H54 (cell line): ENCODE measurements around the gene MRGPRD.

Source experiments
- DNase-seq: peaks from one replicate; pipeline ENCODE4 v3.0.0; 2011; ENCODE audit warnings: low spot score, mixed read lengths; ENCODE audit not compliant: insufficient read length
- FAIRE-seq: peaks from 3 replicates; lab custom pipeline; 2011; peaks lifted over from hg19 to GRCh38; lab: Jason Lieb, UNC
- POLR2A ChIP-seq: IDR thresholded peaks from 2 replicates; pipeline ENCODE4 v1.6.1; 2011; ENCODE audit warnings: low read depth, mild to moderate bottlenecking, low read length

MRGPRD gene

DNA sequence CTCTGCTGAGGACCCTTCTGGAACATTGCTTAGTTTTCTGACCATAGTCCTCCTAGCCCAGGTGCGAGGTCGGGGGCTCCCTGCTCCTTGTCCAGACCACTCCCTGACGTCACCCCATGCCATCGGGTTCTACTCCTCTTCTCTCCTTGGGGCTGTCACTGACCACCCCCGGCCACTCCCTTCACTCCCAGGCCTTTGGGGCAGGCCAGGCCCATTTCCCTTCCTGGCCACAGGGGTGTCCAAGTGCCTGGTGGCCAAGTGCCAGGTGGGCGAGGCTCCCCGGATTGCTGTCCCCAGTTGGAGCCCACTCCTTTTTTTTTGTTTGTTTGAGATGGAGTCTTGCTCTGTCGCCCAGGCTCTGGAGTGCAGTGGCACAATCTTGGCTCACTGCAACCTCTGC, 19.5 kb downstream of the MRGPRD start:
- DNase-seq (no peak), FAIRE-seq (no peak)
- TF ChIP-seq POLR2A, result no peak

GRCh38 chr11:68960294-68961071, 20.3 kb downstream of the MRGPRD start:
- DNase-seq (no peak), FAIRE-seq (no peak)
- no peak for TF ChIP-seq POLR2A

DNA sequence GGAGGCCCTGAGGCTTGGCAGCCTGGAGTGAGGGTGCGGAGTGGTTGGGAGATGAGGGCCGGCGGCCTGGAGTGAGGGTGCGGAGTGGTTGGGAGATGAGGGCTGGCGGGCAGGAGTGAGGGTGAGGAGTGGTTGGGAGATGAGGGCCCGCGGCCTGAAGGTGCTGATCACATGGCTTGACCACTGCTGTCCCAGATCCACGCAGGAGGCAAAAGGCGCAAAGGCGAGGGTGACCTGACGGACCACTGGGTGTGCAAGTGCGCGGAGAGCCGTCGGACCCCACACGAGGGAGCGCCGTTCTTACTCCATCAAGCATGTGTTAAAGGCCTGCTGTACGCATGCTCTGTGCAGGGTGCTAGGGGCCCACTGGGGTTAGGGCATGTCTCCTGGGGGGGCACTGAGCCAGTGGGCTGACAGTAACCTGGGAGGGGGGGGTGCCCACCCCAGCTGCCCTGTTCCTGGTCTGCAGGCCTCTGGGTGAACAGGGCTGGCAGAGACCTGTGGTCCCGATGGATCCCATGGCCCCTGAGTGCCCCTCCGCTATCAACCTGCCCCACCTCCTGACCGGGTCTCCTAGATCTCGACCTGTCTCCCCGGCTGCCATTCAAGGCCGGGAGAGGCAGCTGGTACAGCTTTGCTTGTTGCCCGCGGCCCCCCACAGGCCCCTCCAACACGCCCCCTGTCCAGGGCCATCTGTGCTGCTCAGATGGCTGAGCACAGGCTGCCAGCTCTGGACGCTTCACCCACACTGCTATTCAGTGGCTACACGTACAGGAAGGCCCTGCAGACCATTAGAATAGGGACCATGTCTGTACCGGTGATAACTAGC, 21.1 kb downstream of the MRGPRD start:
- DNase-seq, result no peak
- FAIRE-seq, result no peak
- no peak for TF ChIP-seq POLR2A

DNA sequence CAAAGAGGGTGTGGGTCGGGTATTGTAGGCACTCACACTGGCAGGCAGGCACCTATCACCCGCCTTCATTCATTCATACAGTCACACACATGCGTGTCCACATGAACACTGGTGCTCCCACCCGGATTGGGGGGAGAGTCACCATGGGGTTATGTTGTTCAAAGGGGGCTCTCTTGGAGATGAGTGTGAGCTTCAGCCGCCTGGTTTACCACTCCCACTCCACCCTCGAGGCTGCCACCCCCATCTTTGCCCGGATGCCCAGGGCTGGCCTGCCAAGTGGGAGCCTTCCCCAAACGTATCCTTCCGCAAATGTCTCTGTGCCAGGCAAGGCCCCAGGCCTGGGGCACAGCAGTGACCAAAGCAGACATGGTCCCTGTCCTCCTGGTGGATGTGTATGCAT, 22.6 kb downstream of the MRGPRD start:
- DNase-seq (no peak), FAIRE-seq (no peak)
- no peak for TF ChIP-seq POLR2A

DNA sequence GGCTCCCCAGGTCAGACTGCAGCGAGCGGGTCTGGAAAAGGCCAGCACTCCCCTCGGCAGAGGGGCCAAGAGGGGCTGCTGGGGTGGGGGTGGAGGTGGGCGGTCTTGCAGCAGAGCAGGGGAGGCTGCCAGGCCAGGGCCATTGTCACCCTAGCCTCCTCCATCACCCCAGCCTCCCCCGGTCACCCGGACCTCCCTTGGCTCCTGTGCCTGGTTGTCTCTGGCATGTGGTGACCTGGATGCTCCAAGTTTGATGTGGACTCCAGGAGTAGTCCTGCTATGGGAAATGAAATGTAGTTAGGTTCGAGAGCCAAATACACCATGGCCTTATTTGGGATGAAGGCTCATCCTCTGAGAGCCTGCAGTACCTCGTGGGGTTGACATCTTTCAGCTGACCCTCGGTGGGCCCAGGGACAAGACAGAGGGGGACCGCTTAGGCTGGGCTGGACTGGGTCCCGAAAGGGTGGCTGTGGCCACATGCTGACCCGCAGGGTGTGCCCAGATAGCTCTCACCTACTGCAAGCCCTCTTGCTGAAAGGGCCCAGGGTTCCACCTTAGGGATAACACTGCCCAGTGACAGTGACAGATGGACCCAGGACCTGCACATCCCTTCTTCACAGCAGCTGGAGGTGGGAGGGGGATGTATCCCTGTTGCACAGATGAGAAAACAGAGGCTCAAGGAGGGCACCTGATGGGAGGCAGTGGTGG, 24.1 kb downstream of the MRGPRD start:
- FAIRE-seq (no peak), DNase-seq (no peak)
- no peak for TF ChIP-seq POLR2A

DNA sequence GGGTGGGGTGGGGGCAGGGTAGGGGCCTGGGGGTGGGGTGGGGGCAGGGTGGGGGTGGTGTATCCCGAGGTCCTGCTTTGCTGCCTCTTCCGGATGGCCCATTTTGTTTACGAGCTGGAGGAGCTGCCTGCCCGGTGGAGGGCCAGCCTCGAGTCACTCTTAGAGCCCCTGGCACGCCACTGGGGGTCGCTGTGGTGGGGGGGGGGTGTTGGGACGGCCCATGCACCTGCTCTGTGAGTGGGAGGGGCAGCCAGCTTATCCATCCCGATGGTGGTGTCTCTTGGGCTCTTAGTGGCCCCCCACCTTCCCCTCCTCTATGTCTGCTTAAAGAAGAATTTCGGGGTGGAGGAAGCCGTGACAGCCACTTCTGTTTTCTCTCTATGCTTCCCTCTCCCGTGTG, 24.6 kb downstream of the MRGPRD start:
- TF ChIP-seq POLR2A, result no peak
- FAIRE-seq, result no peak
- DNase-seq, result no peak

DNA sequence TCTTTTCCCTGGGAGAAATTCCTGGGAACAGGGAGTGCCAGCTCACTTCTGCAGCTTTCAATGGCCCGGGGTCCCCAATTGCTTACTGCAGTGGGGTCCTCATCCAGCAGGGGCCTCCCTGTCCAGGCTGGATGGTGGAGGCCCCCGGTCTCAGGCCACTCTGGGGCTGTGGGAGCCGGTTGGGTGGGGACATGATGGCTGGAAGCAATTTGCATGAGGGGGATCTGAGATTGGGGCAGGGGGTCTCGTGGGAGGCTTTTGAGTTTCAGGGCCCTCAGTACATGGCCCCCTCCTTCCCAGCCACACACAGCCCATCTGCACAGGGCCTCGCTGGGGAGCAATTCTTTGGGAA, 25.2 kb downstream of the MRGPRD start:
- TF ChIP-seq POLR2A, result no peak
- FAIRE-seq, result no peak
- DNase-seq, result no peak

DNA sequence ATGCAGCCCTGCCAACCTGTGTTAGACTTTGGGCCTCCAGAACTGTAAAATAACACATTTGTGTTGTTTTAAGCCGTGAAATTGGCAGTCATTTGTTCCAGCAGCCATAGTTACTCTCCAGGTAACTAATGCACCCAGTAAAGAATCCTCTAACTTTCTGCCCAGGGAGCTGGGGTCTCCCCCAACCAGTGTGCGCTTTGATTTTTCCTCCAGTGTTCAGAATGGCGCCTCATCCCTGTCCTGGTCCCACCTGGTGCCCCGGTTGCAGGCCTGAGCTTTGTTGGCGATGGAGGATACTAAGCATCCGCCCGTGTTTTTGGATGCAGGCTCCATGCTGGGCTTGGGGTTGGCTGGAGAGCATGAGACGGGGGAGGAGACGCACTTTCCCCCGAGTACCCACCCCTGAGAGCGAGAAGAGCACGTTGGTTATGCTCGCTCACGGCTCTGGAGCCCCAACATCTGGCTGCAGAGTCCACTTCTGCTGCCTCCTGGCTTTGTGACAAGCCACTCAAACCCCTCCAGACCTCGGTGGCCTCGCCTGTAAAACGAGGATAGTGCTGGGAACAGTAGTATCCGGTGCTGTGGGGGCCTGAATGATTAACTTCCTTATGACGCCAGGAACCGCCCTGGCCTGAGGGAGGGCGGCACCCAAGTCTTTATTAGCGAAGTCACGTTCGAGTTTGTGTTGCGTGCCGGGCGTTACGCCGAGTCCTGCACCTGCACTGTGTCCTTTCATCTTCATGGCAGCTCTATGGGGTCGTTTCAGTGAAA, 25.8 kb downstream of the MRGPRD start:
- no peak for DNase-seq
- no peak for FAIRE-seq
- TF ChIP-seq POLR2A, result no peak

GRCh38 chr11:68950762-68951161, 30.0 kb downstream of the MRGPRD start:
- TF ChIP-seq POLR2A, result no peak
- FAIRE-seq, result no peak

DNA sequence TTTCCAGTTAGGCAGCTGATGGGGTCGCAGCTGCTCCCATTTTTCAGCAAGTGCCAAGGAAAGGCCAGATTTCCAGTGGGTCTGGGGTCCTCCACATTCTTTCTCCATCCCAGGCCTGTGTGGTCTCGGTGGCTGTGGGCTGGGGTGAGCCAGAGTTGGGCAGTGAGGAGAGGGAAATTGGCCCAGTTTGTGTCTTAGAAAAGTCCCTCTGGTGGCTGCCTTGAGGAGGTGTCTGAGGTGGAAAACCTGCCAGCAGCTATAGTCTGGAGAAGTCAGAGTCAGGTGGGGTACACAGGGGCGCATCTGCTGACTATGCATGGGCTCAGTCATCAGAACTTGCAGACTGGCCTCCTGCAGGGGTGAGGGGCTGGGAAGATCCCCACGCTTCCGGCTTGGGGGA, 30.5 kb downstream of the MRGPRD start:
- DNase-seq, result peak; percentile 65
- FAIRE-seq, result no peak

More at GRCh38 chr11:68950762-68951161, 30.0 kb downstream of the MRGPRD start:
- DNase-seq, result no peak

DNA sequence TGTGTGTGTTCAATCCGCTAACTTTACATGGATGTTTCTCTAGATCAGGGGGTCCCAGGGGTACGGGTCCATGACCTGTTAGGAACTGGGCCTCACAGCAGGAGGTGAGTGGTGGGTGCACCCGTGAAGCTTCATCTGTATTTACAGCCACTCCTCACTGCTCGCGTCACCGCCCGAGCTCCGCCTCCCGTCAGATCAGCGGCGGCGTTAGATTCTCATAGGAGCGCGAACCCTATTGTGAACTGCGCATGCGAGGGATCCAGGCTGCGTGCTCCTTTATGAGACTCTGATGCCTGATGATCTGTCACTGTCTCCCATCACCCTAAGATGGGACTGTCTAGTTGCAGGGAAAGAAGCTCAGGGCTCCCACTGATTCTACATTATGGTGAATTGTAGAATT, 31.9 kb downstream of the MRGPRD start:
- TF ChIP-seq POLR2A, result no peak

More for the DNA sequence above, 30.5 kb downstream of the MRGPRD start:
- no peak for TF ChIP-seq POLR2A

GRCh38 chr11:68948496-68948895, 32.3 kb downstream of the MRGPRD start:
- TF ChIP-seq POLR2A, result no peak
- DNase-seq, result no peak
- FAIRE-seq, result no peak

More for the DNA sequence above, 31.9 kb downstream of the MRGPRD start:
- FAIRE-seq (no peak), DNase-seq (no peak)

DNA sequence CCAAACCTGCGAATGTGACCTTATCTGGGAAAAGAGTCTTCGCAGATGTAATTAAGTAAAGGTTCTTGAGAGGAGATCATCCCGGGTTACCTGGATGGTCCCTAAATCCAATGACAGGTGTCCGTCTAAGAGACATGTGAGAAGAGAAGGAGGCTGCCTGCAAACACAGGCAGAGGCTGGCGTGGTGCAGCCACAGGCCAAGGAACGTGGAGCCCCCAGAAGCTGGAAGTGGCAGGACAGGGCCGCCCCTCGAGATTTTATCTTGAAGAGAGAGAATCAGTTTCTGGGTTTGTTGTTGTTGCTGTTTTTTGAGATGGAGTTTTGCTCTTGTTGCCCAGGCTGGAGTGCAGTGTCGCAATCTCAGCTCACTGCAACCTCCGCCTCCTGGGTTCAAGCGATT, 33.6 kb downstream of the MRGPRD start:
- DNase-seq, result no peak
- no peak for FAIRE-seq
- TF ChIP-seq POLR2A, result no peak
